Hypothalamus (tissue), 51 donors: Measurements from ENCODE around the gene PATJ.

ENCODE experiments used
- DNase-seq, 51 donors: peaks; one replicate each; lab custom pipeline; 2025; lab: John Stamatoyannopoulos, UW

The PATJ gene

GRCh38 chr1:62082456-62083363 is 340.4 kb downstream of the PATJ start:
- DNase-seq: peak in 23 of 51 donors; percentile 1 to 40 (median 10)

- peak in 1 of 51 donors; percentile 7 for DNase-seq
Observed at GRCh38 chr1:62084310-62084890, 342.1 kb downstream of the PATJ start.

- no peak for DNase-seq
Observed at GRCh38 chr1:62088439-62088838, 346.2 kb downstream of the PATJ start.

- no peak for DNase-seq
Observed at GRCh38 chr1:62089570-62089969, 347.3 kb downstream of the PATJ start.

- no peak for DNase-seq
Observed at GRCh38 chr1:62090016-62090415, 347.7 kb downstream of the PATJ start.

GRCh38 chr1:62092110-62092509 is 349.8 kb downstream of the PATJ start:
- no peak for DNase-seq

GRCh38 chr1:62093261-62093660 is 351.0 kb downstream of the PATJ start:
- DNase-seq: no peak

GRCh38 chr1:62097464-62097863 is 355.2 kb downstream of the PATJ start:
- DNase-seq: no peak

GRCh38 chr1:62100442-62100841 is 358.2 kb downstream of the PATJ start:
- DNase-seq: no peak

- no peak for DNase-seq
Observed at GRCh38 chr1:62103846-62104245, 361.6 kb downstream of the PATJ start.

- no peak for DNase-seq
Observed at GRCh38 chr1:62107923-62108322, 365.6 kb downstream of the PATJ start.

- no peak for DNase-seq
Observed at GRCh38 chr1:62109124-62109523, 366.8 kb downstream of the PATJ start.

- no peak for DNase-seq
Observed at GRCh38 chr1:62110198-62110817, 368.0 kb downstream of the PATJ start.

- no peak for DNase-seq
Observed at GRCh38 chr1:62111084-62111483, 368.8 kb downstream of the PATJ start.

GRCh38 chr1:62113507-62113906 is 371.2 kb downstream of the PATJ start:
- DNase-seq: no peak

GRCh38 chr1:62117018-62117750 is 374.9 kb downstream of the PATJ start:
- DNase-seq: no peak

- no peak for DNase-seq
Observed at GRCh38 chr1:62126579-62127290, 384.5 kb downstream of the PATJ start.

- no peak for DNase-seq
Observed at GRCh38 chr1:62128745-62129144, 386.5 kb downstream of the PATJ start.

GRCh38 chr1:62131093-62131725 is 388.9 kb downstream of the PATJ start:
- DNase-seq: peak in 16 of 51 donors; percentile 2 to 48 (median 25)

GRCh38 chr1:62138029-62138428 is 395.7 kb downstream of the PATJ start:
- DNase-seq: no peak
